Measurements from ENCODE around the gene ANKRD35.
"Not testable (repeated sequence)": the region's sequence is repeated elsewhere in the genome, so short reads cannot be mapped to it uniquely, and the experiment has no call there.

The ANKRD35 gene

DNA sequence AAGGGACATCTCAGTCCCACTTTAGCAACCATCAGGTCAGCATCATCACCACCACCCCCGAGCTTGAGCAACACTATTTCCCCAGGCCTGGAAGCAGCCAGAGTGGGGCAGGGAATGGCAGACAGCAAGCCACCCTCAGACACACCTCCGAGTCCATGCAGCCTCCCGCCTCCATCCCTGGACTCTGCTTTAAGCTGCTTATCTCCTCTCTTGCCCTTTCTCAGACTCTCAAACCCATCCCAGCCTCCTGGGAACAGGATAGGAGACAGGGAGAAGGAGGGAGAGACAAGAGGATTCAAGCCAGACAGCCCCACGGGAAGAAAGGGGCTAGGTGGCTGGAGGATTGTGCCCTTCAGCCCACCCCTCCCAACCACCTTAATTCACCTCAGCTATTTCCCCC lies 28.5 kb downstream of the ANKRD35 start:
- no peak for DNase-seq

DNA sequence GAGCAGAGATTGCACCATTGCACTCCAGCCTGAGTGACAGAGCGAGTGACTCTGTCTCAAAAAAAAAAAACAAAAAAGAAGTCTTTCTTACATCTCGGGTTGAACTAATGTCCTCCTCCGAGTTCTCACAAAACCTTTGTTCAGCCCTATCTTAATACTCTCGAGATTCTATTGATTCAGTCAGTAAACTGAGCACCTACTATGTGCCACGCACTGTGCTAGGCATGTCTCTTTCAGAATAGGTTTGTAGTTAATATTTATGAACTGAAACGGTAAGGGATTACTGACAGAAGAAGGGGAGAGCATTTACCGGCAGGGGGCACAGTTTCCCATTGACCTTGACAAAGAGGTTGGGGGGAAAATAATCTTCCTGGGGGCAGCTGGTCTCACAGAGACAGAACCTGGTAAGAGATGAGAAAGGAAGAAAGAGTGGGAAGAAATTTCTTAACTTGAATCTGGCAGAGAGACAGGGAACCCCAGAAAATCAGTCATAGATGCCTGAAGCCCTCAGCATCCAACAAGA lies 30.2 kb downstream of the ANKRD35 start:
- DNase-seq: peak; percentile 12

GRCh38 chr1:145849356-145850160 lies 36.1 kb downstream of the ANKRD35 start:
- no peak for DNase-seq

DNA sequence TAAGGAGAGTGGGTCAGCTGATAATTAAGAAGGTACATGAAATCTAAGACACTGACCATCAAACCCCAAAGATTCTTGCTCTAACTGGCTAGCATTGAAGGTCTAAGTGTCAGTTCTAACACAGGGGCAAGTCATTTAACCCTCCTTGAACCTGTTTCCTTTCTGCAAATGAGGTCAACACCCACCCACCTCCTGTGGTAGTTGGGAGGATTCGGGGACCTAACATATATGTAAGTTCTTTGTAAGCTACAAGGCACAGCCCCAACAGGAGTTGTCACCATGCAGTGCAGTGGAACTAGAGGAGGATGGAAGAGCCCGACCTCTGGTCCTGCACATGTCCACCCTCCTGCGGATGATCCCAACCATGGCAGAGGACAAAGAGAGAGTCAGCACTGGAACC lies 37.8 kb downstream of the ANKRD35 start:
- no peak for DNase-seq

DNA sequence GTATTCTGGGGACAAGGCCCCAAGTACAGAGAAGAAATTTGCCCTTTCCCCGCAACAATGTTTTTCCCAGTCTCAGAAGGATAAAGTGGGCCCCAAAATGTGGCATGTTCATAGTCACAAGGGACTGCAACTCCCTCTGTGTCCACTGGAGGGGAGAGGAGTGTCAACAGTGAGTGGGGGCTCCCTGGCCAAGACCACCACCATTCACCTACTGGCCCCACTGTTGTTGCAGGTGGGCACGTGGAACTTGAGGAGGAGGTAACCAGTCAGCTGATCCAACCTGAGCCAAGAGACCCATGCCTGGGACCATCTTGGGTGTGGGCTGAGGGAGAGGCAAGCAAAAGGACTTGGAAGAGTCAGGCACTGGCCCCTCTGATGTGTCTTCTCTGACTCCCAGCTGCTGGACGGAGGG lies 39.5 kb downstream of the ANKRD35 start:
- peak; percentile 34 for DNase-seq

- peak; percentile 84 for DNase-seq
These were observed 40.0 kb downstream of the ANKRD35 start, which contains the start of gene NUDT17 for GRCh38 chr1:145845514-145846161. Gene NUDT17 (plus strand): TSS chr1:145845630. CDS start chr1:145845641, 11 bp downstream.

DNA sequence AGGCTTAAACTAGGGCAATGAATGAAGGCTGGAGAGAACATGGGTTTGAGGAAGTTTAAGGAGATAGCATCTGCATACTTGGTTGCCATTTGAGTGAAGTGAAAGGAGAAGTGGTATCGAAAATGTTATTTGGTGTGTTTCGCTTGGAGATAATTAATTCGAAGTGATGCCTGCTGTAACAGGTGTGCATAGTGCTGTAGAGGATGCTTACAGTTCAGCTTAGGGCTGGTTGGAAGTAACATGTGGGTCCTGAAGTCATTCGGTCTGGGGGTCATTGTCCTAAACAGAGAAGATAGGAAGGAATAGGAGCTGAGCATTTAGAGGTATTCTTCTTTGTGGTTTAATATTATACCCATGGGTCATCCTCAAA lies 40.5 kb downstream of the ANKRD35 start:
- no peak for DNase-seq

GRCh38 chr1:145843031-145843430 lies 42.6 kb downstream of the ANKRD35 start:
- DNase-seq: no peak

DNA sequence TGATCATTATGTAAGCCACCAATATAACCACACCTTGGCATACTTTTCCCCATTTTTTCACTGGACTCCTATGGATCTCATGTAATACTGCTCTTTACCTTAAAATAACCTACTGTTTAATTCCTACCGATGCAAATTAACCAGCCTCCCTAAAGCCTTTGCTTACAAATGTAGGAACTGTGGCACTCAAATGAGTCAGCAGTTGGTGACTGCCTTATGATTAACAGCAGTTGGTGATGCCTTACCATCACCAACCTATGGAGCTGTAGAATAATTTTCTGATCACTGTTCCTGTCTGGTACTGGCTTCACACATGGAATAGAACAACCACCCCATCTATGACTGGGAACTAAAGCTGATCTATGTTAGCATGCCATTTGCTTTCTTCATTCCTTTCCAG lies 48.0 kb downstream of the ANKRD35 start:
- no peak for DNase-seq

DNA sequence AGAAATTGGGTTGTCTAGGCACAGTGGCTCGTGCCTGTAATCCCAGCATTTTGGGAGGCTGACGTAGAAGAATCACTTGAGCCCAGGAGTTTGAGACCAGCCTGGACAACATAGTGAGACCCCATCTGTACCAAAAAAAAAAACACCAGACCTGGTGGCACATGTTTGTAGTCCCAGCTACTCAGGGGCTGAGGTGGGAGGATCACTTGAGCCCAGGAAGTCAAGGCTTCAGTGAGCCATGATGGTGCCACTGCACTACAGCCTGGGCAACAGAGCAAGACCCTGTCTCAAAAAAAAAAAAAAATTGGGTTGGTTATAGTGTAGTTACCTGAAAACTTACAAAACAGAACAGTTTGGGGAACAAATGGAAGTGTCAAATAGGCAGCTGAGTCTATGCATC lies 54.9 kb downstream of the ANKRD35 start:
- not testable (repeated sequence) for DNase-seq

GRCh38 chr1:145828367-145829026 lies 57.2 kb downstream of the ANKRD35 start:
- no peak for DNase-seq

GRCh38 chr1:145827966-145828365 lies 57.7 kb downstream of the ANKRD35 start:
- DNase-seq: no peak

- DNase-seq: no peak
These were observed 59.6 kb downstream of the ANKRD35 start for GRCh38 chr1:145826030-145826429.

DNA sequence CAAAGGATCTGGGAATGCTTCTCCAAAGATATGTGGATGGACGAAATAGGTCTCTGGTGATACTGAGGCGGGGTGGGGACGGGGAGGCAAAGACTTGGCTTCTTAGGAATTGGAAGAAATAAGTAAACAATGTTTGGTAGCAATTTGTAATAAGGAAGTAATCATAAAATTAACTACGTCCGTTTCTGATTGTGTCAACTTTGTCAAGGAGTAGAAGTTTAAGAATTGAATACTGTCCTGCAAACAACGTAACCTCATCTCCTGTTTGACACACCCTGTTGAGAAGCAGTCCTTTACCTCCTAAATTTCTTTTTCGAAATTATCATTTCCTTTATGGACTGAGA lies 61.2 kb downstream of the ANKRD35 start:
- DNase-seq: no peak

DNA sequence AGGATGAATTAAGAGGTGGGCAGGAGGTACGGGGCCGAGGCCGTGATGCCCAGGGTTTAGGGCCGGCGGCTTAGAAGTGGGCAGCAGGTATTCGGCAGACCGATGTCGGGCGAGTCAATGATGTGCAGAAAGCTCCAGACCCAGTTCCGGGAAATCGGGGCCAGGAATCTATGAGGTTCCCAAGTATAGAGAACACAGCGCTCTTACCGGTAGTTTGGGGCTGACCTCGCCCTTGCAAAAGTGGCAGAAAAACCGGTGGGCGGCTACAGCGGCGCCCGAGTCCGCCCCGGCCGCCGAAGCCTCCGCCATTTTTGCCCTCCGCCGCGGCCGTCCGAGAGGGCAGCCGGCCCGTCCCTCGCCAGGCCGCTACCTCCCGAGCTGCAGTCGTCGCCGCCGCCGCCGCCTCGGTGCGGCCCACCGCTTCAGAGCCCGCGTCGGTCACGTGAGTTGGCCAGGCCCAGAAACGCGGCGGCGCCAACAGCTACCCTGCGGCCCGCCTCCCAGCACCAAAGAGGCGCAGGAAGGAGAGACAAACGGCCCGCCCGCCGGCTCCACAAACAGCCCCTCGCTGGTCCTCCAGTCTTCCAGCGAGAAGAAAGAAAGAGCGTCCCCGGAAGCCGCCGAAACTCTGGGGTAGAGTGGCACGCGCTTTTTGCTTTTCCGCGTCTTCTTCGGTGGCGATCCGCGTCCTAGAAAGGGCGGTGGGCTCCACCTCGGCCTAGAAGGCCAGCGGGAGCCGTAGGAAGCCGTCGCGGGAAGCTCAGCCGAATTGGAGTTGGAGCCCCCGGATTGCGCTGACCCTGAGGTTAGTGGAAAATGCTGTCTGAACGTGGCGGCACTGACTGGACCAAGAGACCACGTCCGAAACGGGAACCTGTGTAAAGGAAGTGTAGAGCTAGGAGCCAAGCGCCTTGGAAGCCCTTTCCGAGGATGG lies 61.8 kb downstream of the ANKRD35 start, which contains the start of the genes POLR3C and RNF115:
POLR3C (plus strand) TSS at position 636 of the 934 bp plus-strand sequence. CDS start 1,577 bp downstream, outside the sequence.
RNF115 (minus strand) TSS at position 531 of the 934 bp plus-strand sequence; CDS start at position 309, 222 bp downstream.
- peak; percentile 92 for DNase-seq

DNA sequence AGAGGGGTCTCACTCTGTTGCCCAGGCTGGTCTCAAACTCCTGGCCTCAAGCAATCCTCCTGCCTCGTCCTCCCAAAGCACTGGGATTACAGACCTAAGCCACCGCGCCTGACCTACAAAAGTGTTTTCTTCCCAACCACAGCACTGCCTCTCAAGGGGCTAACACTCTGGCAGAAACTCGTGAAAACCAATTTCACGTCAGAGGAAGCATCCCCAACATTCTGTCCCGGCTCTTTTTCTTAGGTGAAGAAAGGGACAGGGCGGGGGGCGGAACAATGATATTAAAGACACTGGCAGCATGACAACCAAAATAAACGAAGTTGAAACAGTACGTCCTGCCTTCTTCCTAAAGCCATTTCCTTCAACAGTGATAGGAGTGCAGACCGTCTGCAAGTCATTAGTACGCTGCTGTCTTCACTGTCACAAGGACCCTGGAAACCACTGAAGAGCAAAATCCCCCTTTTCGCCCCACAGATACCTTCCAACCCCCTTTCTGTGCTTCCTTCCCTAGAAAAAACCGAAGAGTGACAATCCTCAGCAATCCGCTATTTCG lies 62.8 kb downstream of the ANKRD35 start:
- DNase-seq: not testable (repeated sequence)

DNA sequence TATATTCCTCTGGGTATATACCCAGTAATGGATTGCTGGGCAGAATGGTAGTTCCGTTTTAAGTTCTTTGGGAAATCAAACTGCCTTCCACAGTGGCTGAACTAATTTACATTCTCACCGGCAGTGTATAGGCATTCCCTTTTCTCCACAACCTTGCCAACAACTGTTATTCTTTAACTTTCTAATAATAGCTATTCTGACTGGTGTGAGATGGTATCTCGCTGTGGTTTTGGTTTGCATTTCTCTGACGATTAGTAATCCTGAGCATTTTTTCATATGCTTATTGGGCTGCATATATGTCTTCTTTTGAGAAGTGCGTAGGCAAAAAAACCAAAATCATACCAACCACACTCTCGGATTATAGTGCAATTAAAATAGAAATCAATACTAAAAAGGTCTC lies 67.6 kb downstream of the ANKRD35 start:
- not testable (repeated sequence) for DNase-seq

All from CD4-positive, alpha-beta T cell treated with Interleukin-6 for 4 hours (primary cell).